ENCODE data around the gene TAF11L8. TPM values are rescaled to one million over a fixed set of nuclear protein-coding genes. Genes with fewer than 3 reads are reported as not detected.
"Not testable (repeated sequence)": the region's sequence is repeated elsewhere in the genome, so short reads cannot be mapped to it uniquely, and the experiment has no call there.

TAF11L8 gene
- total and polyA plus RNA-seq, 2 of the 8 experiments (the other 6 are each of a cell fraction or from before 2014, with no cell fraction given) = not detected

GRCh38 chr5:17610092-17610491 is 19.3 kb upstream of the TAF11L8 start, which contains the start of gene TAF11L12:
TSS of gene TAF11L12 (plus strand) at chr5:17610392.
- not testable (repeated sequence) for H4K5ac ChIP-seq (ENCODE audit: insufficient read length, low read depth, low read length)
- CTCF ChIA-PET (ENCODE audit: partially characterized antibody) = interaction anchor here (0.6 to 1.0 kb wide), 2 partner anchors 23 to 394 kb away, joined by 3 read pairs; no protein-coding TSS in a partner anchor

GRCh38 chr5:17607461-17607860 is 16.7 kb upstream of the TAF11L8 start:
- H3K56ac ChIP-seq (replicated peaks; ENCODE audit: insufficient read length, low read depth, low read length); H3K23me2 ChIP-seq (ENCODE audit: low read depth, low read length); H4K91ac ChIP-seq (replicated peaks; ENCODE audit: insufficient read length, low read length); H3K9ac ChIP-seq (replicated peaks in 1 of 4; ENCODE audit: extremely low read depth in 1 of 4, low read depth in 3 of 4, low read length in 3 of 4); DNase-seq (ENCODE audit: low read depth in 1 of 2, low spot score in 2 of 2); H3K23ac ChIP-seq (ENCODE audit: insufficient read length); H3K36me3 ChIP-seq (ENCODE audit: control insufficient read depth in 2 of 4, insufficient read depth in 4 of 4, low read length in 3 of 4); H2BK15ac ChIP-seq (ENCODE audit: low read length); H3K79me2 ChIP-seq (ENCODE audit: control insufficient read depth in 1 of 2, insufficient read depth in 2 of 2, low read length in 2 of 2); H4K8ac ChIP-seq (ENCODE audit: extremely low read depth, insufficient read depth, low read length); H3K27me3 ChIP-seq (replicated peaks in 1 of 4; ENCODE audit: control insufficient read depth in 3 of 4, extremely low read depth in 1 of 4, insufficient read depth in 3 of 4, low read length in 3 of 4); H3K4ac ChIP-seq (replicated peaks; ENCODE audit: insufficient read length, low read depth, low read length); H2BK20ac ChIP-seq (ENCODE audit: low read length); H3K4me2 ChIP-seq (ENCODE audit: insufficient read depth in 1 of 2, low read depth in 2 of 2, low read length in 2 of 2); H2BK5ac ChIP-seq (ENCODE audit: low read depth, low read length); H4K5ac ChIP-seq (ENCODE audit: insufficient read length, low read depth, low read length); H2AFZ ChIP-seq (ENCODE audit: low read length); CTCF ChIA-PET (ENCODE audit: partially characterized antibody); H3K18ac ChIP-seq (ENCODE audit: extremely low read depth, low read length); H3K4me3 ChIP-seq (ENCODE audit: extremely low read depth in 1 of 4, insufficient read depth in 2 of 4, low read depth in 3 of 4, low read length in 4 of 4); H3K14ac ChIP-seq (ENCODE audit: insufficient read length); H4K20me1 ChIP-seq (replicated peaks in 1 of 2; ENCODE audit: control insufficient read depth in 1 of 2, insufficient read depth in 2 of 2, low read length in 2 of 2); H3K4me1 ChIP-seq (replicated peaks in 1 of 4; ENCODE audit: control insufficient read depth in 3 of 4, insufficient read depth in 4 of 4, low read length in 3 of 4); H2AK5ac ChIP-seq (ENCODE audit: low read depth, low read length); H3K9me3 ChIP-seq (ENCODE audit: insufficient read depth in 2 of 2, low read depth in 1 of 2, low read length in 1 of 2); H3K79me1 ChIP-seq (ENCODE audit: low read depth, low read length); H2BK120ac ChIP-seq (replicated peaks; ENCODE audit: low read depth, low read length); H2BK12ac ChIP-seq (ENCODE audit: low read depth, low read length); POLR2A ChIA-PET (ENCODE audit: partially characterized antibody); H3K27ac ChIP-seq (ENCODE audit: low read depth, low read length); FAIRE-seq: not testable (repeated sequence)
- WGBS, 2 experiments (ENCODE audit: extremely low coverage in 1 of 2, insufficient coverage in 1 of 2, insufficient read length in 1 of 2, insufficient replicate concordance in 2 of 2, low coverage in 1 of 2, low lambda C conversion rate in 2 of 2, missing lambda C conversion rate in 1 of 2) = 96% methylated on average over 4 of the region's 4 CpGs; no CpG with 5 or more reads in 1 of the 2 experiments

More at GRCh38 chr5:17610092-17610491, 19.3 kb upstream of the TAF11L8 start, which contains the start of gene TAF11L12:
- H3K36me3 ChIP-seq (ENCODE audit: control insufficient read depth in 2 of 4, insufficient read depth in 4 of 4, low read length in 3 of 4); H3K4me1 ChIP-seq (replicated peaks in 1 of 4; ENCODE audit: control insufficient read depth in 3 of 4, insufficient read depth in 4 of 4, low read length in 3 of 4); H3K27me3 ChIP-seq (replicated peaks in 1 of 4; ENCODE audit: control insufficient read depth in 3 of 4, extremely low read depth in 1 of 4, insufficient read depth in 3 of 4, low read length in 3 of 4); H3K79me2 ChIP-seq (ENCODE audit: control insufficient read depth in 1 of 2, insufficient read depth in 2 of 2, low read length in 2 of 2); FAIRE-seq; H2BK12ac ChIP-seq (ENCODE audit: low read depth, low read length); H2AK5ac ChIP-seq (ENCODE audit: low read depth, low read length); H3K56ac ChIP-seq (replicated peaks; ENCODE audit: insufficient read length, low read depth, low read length); H2BK5ac ChIP-seq (ENCODE audit: low read depth, low read length); H3K27ac ChIP-seq (ENCODE audit: low read depth, low read length); H2AFZ ChIP-seq (ENCODE audit: low read length); H3K18ac ChIP-seq (ENCODE audit: extremely low read depth, low read length); H3K14ac ChIP-seq (ENCODE audit: insufficient read length); H3K4ac ChIP-seq (replicated peaks; ENCODE audit: insufficient read length, low read depth, low read length); H2BK15ac ChIP-seq (ENCODE audit: low read length); H3K4me2 ChIP-seq (ENCODE audit: insufficient read depth in 1 of 2, low read depth in 2 of 2, low read length in 2 of 2); POLR2A ChIA-PET (ENCODE audit: partially characterized antibody); H3K4me3 ChIP-seq (ENCODE audit: extremely low read depth in 1 of 4, insufficient read depth in 2 of 4, low read depth in 3 of 4, low read length in 4 of 4); H2BK20ac ChIP-seq (ENCODE audit: low read length); H2BK120ac ChIP-seq (replicated peaks; ENCODE audit: low read depth, low read length); DNase-seq (ENCODE audit: low read depth in 1 of 2, low spot score in 2 of 2); H3K79me1 ChIP-seq (ENCODE audit: low read depth, low read length); H3K23ac ChIP-seq (ENCODE audit: insufficient read length); H4K20me1 ChIP-seq (replicated peaks in 1 of 2; ENCODE audit: control insufficient read depth in 1 of 2, insufficient read depth in 2 of 2, low read length in 2 of 2); H4K91ac ChIP-seq (replicated peaks; ENCODE audit: insufficient read length, low read length); H4K8ac ChIP-seq (ENCODE audit: extremely low read depth, insufficient read depth, low read length); H3K23me2 ChIP-seq (ENCODE audit: low read depth, low read length); H3K9me3 ChIP-seq (ENCODE audit: insufficient read depth in 2 of 2, low read depth in 1 of 2, low read length in 1 of 2); H3K9ac ChIP-seq (replicated peaks in 1 of 4; ENCODE audit: extremely low read depth in 1 of 4, low read depth in 3 of 4, low read length in 3 of 4): not testable (repeated sequence)
- WGBS, 2 experiments (ENCODE audit: extremely low coverage in 1 of 2, insufficient coverage in 1 of 2, insufficient read length in 1 of 2, insufficient replicate concordance in 2 of 2, low coverage in 1 of 2, low lambda C conversion rate in 2 of 2, missing lambda C conversion rate in 1 of 2) = 100% methylated on average over 2 of the region's 2 CpGs; no CpG with 5 or more reads in 1 of the 2 experiments

Measured in H1 (cell line).